Measurements from ENCODE around the gene DEK.

DEK gene

DNA sequence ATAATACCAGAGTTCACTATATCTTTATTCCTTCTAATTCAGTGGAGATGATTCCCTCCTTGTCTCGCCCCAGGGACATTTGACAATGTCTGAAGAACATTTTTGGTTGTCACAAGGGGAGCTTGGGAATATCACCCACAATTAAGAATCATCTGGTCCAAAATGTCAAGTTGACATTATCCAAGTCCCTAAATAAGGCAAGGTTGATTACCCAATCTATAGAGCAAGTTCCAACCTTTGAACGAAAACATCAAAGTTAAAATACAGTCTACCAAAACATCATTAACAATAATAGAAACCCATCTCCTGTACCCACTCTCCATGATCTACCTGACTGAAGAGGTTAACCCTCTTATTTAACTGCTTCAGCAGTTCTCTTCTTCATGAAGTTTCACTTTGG lies 15.6 kb downstream of the DEK start:
- no peaks in the 10 kb centered on the region for H3K27me3 ChIP-seq (replicated peaks; ENCODE audit: insufficient read depth, low read length)
- H3F3A ChIP-seq (ENCODE audit: insufficient read depth, low read length) = no peaks in the 10 kb centered on the region
- no peak overlapping the region for H3K4me2 ChIP-seq (ENCODE audit: low read depth, low read length)
- peaks cover 9% of the 10 kb centered on the region; the same call in 1 of the 2 replicates for H3K36me3 ChIP-seq (replicated peaks; ENCODE audit: insufficient read depth, low read length)
- H3K9ac ChIP-seq (ENCODE audit: low read length) = no peak overlapping the region
- H3K9me2 ChIP-seq (replicated peaks; ENCODE audit: insufficient read depth, low read length) = no peaks in the 10 kb centered on the region; the same call in 1 of the 2 replicates
- H4K20me1 ChIP-seq (ENCODE audit: insufficient read depth, low read length) = no peaks in the 10 kb centered on the region
- DNase-seq = no peak
- peaks cover 11% of the 10 kb centered on the region for H3K79me2 ChIP-seq (ENCODE audit: low read length)
- no peaks in the 10 kb centered on the region for H3K9me3 ChIP-seq (replicated peaks; ENCODE audit: insufficient read depth, low read length)
- no peak overlapping the region for H3K4me3 ChIP-seq (ENCODE audit: low read length)
- TF ChIP-seq, protein P1, sequence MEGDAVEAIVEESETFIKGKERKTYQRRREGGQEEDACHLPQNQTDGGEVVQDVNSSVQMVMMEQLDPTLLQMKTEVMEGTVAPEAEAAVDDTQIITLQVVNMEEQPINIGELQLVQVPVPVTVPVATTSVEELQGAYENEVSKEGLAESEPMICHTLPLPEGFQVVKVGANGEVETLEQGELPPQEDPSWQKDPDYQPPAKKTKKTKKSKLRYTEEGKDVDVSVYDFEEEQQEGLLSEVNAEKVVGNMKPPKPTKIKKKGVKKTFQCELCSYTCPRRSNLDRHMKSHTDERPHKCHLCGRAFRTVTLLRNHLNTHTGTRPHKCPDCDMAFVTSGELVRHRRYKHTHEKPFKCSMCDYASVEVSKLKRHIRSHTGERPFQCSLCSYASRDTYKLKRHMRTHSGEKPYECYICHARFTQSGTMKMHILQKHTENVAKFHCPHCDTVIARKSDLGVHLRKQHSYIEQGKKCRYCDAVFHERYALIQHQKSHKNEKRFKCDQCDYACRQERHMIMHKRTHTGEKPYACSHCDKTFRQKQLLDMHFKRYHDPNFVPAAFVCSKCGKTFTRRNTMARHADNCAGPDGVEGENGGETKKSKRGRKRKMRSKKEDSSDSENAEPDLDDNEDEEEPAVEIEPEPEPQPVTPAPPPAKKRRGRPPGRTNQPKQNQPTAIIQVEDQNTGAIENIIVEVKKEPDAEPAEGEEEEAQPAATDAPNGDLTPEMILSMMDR (IDR thresholded peaks at IDR 0.05; ENCODE audit: low read length) = no peak
- no peak for TF ChIP-seq EZH2phosphoT487 (IDR thresholded peaks at IDR 0.05; ENCODE audit: low read length)
- no peak for TF ChIP-seq EZH2 (optimal IDR thresholded peaks at IDR 0.05; ENCODE audit: low read depth, low read length)
- no peak overlapping the region for H2AFZ ChIP-seq (ENCODE audit: low read length)
- no peaks in the 10 kb centered on the region for H3K4me1 ChIP-seq (ENCODE audit: low read length)
- no peak overlapping the region for H3K27ac ChIP-seq (ENCODE audit: low read length)

DNA sequence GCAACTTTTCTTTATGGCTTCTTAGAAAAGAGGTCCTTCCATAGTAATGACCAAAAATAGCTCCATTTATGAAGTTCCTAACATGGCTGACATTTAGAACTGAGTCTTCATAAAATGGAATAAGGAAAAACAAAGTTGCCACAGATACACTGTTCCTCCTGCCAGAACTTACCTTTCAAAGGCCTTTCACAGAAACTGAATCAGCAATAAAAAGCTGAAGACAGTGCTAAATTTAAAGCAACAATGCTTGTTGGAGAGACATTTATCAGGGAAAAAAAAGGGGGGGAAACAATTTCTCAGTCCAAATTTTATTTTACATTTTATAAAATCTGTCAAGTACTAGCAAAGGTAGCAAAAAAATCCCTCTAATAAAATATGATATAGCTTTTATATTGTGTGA lies 17.3 kb downstream of the DEK start:
- no peaks in the 10 kb centered on the region for H3F3A ChIP-seq (ENCODE audit: insufficient read depth, low read length)
- peaks cover 16% of the 10 kb centered on the region for H3K36me3 ChIP-seq (replicated peaks; ENCODE audit: insufficient read depth, low read length)
- H3K4me2 ChIP-seq (ENCODE audit: low read depth, low read length) = no peak overlapping the region
- no peaks in the 10 kb centered on the region for H4K20me1 ChIP-seq (ENCODE audit: insufficient read depth, low read length)
- H3K79me2 ChIP-seq (ENCODE audit: low read length) = peaks cover 3% of the 10 kb centered on the region
- TF ChIP-seq EZH2 (optimal IDR thresholded peaks at IDR 0.05; ENCODE audit: low read depth, low read length) = no peak
- TF ChIP-seq, protein P1 (IDR thresholded peaks at IDR 0.05; ENCODE audit: low read length) = no peak
- TF ChIP-seq EZH2phosphoT487 (IDR thresholded peaks at IDR 0.05; ENCODE audit: low read length) = no peak
- H3K4me1 ChIP-seq (ENCODE audit: low read length) = no peaks in the 10 kb centered on the region
- no peak for DNase-seq
- H3K27me3 ChIP-seq (replicated peaks; ENCODE audit: insufficient read depth, low read length) = no peaks in the 10 kb centered on the region
- H3K4me3 ChIP-seq (ENCODE audit: low read length) = no peak overlapping the region
- no peak overlapping the region for H2AFZ ChIP-seq (ENCODE audit: low read length)
- no peaks in the 10 kb centered on the region for H3K9me3 ChIP-seq (replicated peaks; ENCODE audit: insufficient read depth, low read length)
- H3K9ac ChIP-seq (ENCODE audit: low read length) = no peak overlapping the region
- H3K9me2 ChIP-seq (replicated peaks; ENCODE audit: insufficient read depth, low read length) = no peaks in the 10 kb centered on the region; the same call in 1 of the 2 replicates
- H3K27ac ChIP-seq (ENCODE audit: low read length) = no peak overlapping the region

- H2AFZ ChIP-seq (ENCODE audit: low read length) = no peak overlapping the region
- no peak overlapping the region for H3K4me2 ChIP-seq (ENCODE audit: low read depth, low read length)
- peaks cover 3% of the 10 kb centered on the region; the same call in 1 of the 2 replicates for H3K79me2 ChIP-seq (ENCODE audit: low read length)
- no peaks in the 10 kb centered on the region for H3K9me3 ChIP-seq (replicated peaks; ENCODE audit: insufficient read depth, low read length)
- H3K9me2 ChIP-seq (replicated peaks; ENCODE audit: insufficient read depth, low read length) = no peaks in the 10 kb centered on the region; the same call in 1 of the 2 replicates
- no peaks in the 10 kb centered on the region for H3K4me1 ChIP-seq (ENCODE audit: low read length)
- no peak overlapping the region for H3K9ac ChIP-seq (ENCODE audit: low read length)
- no peak overlapping the region for H3K4me3 ChIP-seq (ENCODE audit: low read length)
- no peaks in the 10 kb centered on the region for H4K20me1 ChIP-seq (ENCODE audit: insufficient read depth, low read length)
- TF ChIP-seq, protein P1 (IDR thresholded peaks at IDR 0.05; ENCODE audit: low read length) = no peak
- TF ChIP-seq EZH2 (optimal IDR thresholded peaks at IDR 0.05; ENCODE audit: low read depth, low read length) = no peak
- no peaks in the 10 kb centered on the region for H3F3A ChIP-seq (ENCODE audit: insufficient read depth, low read length)
- H3K36me3 ChIP-seq (replicated peaks; ENCODE audit: insufficient read depth, low read length) = peaks cover 16% of the 10 kb centered on the region
- H3K27me3 ChIP-seq (replicated peaks; ENCODE audit: insufficient read depth, low read length) = no peaks in the 10 kb centered on the region
- H3K27ac ChIP-seq (ENCODE audit: low read length) = no peak overlapping the region
- DNase-seq = no peak
These were observed 18.1 kb downstream of the DEK start for GRCh38 chr6:18246205-18246604.
